IPS-18a (cell line): ENCODE data around the gene EDEM2.
A peak's percentile ranks its signal among the peaks of the same experiment; 100 is the strongest.
"Not testable (repeated sequence)": the region's sequence is repeated elsewhere in the genome, so short reads cannot be mapped to it uniquely, and the experiment has no call there.

Experiments
- H3K27ac ChIP-seq: one replicate; pipeline ENCODE4 v1.5.1; 2013; ENCODE audit warnings: low read length
- H3K27me3 ChIP-seq: one replicate; pipeline ENCODE4 v1.6.1; 2013; ENCODE audit warnings: mild to moderate bottlenecking, low read length; ENCODE audit not compliant: control insufficient read depth, insufficient read depth
- H3K36me3 ChIP-seq: one replicate; pipeline ENCODE4 v1.6.1; 2013; ENCODE audit warnings: low read depth, low read length; ENCODE audit not compliant: control insufficient read depth
- H3K4me1 ChIP-seq: one replicate; pipeline ENCODE4 v1.6.1; 2013; ENCODE audit warnings: low read depth, low read length; ENCODE audit not compliant: control insufficient read depth
- H3K4me3 ChIP-seq: one replicate; pipeline ENCODE4 v1.5.1; 2013; ENCODE audit warnings: low read length
- H3K9ac ChIP-seq: one replicate; pipeline ENCODE4 v1.6.1; 2013; ENCODE audit warnings: mild to moderate bottlenecking, low read length, moderate library complexity
- H3K9me3 ChIP-seq: one replicate; pipeline ENCODE4 v1.6.1; 2013; ENCODE audit warnings: low read depth, low read length; ENCODE audit not compliant: control insufficient read depth

EDEM2 gene

GRCh38 chr20:35166242-35166830 is 19.2 kb upstream of the EDEM2 start:
- Histone ChIP-seq H3K9ac (no peak overlapping the region), H3K4me1 (peaks cover 11% of the 10 kb centered on the region), H3K4me3 (no peak overlapping the region), H3K9me3 (no peaks in the 10 kb centered on the region), H3K36me3 (no peaks in the 10 kb centered on the region), H3K27ac (no peak overlapping the region), H3K27me3 (no peaks in the 10 kb centered on the region)

DNA sequence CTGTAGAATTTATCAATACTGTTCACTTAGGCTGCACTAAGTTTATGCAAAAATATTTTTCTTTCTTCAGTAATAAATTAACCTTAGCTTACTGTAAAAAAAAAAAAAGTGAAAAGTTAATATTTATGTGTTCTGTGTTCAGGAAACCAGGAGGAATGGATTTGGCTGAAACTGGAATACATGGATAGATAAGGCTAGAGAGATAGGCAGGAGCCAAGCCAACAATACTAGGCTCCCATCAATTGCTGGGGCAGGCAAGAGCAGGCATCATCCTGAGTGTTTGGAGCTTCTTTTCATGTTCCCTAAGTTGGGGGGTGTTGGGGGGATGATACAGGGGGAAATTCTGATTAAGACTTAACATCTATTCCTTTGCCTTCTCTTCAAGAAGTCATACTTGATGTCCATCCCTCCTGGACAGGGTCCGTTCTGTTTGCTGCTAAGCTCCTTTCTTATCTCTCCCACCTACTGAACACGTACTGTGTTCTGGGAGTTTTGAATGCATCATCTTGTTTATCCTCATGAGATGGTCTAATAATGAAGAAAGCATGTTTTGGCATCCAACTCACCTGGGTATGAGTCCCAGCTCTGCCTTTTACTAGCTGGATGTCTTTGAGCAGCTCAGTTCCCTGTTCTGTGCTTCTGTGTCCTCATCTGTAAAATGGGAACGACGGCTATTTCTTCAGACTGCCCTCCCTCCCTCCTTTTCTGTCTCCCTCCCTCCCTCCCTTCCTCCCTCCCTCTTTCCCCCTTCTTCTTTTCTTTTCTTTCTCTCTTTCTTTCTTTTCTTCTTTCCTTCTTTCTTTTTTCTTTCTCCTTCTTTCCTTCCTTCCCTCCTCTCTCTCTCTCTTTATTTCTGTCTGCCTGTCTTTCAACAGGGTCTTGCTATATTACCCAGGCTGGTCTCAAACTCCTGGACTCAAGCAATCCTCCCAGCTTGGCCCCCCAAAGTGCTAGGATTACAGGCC is 18.4 kb upstream of the EDEM2 start:
- Histone ChIP-seq H3K27ac (no peak overlapping the region), H3K27me3 (no peaks in the 10 kb centered on the region), H3K9ac (no peak overlapping the region), H3K36me3 (no peaks in the 10 kb centered on the region), H3K9me3 (no peaks in the 10 kb centered on the region), H3K4me1 (peaks cover 7% of the 10 kb centered on the region), H3K4me3 (no peak overlapping the region)

DNA sequence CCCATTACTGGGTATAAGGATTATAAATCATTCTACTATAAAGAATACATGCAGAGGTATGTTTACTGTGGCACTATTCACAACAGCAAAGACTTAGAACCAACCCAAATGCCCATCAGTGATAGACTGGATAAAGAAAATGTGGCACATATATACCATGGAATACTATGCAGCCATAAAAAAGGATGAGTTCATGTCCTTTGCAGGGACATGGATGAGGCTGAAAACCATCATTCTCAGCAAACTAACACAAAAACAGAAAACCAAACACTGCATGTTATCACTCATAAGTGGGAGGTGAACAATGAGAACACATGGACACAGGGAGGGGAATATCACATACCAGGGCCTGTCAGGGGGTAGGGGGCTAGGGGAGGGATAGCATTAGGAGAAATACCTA is 17.4 kb upstream of the EDEM2 start:
- H3K4me3 ChIP-seq, H3K9ac ChIP-seq, H3K27me3 ChIP-seq, H3K27ac ChIP-seq, H3K36me3 ChIP-seq, H3K9me3 ChIP-seq, H3K4me1 ChIP-seq: not testable (repeated sequence)

DNA sequence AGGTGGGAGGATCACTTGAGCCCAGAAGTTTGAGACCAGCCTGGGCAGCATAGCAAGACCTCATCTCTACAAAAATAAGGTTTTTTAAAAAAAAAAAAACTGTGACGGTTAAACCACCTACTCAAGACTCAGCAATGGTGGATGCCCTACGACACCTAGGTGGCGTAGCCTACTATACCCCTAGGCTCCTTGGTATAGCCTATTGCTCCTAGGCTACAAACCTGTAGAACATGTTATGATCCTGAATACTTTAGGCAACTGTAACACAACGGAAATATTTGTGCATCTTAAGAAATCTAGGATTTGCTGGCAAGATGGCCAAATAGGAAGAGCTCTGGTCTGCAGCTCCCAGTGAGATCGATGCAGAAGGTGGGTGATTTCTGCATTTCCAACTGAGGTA is 13.2 kb upstream of the EDEM2 start:
- H3K9me3 ChIP-seq, H3K27ac ChIP-seq, H3K36me3 ChIP-seq, H3K9ac ChIP-seq, H3K4me3 ChIP-seq, H3K4me1 ChIP-seq, H3K27me3 ChIP-seq: not testable (repeated sequence)

GRCh38 chr20:35156978-35157377 is 9.8 kb upstream of the EDEM2 start:
- Histone ChIP-seq H3K27ac (no peak overlapping the region), H3K4me3 (no peak overlapping the region), H3K27me3 (no peaks in the 10 kb centered on the region), H3K9ac (no peak overlapping the region), H3K4me1 (no peaks in the 10 kb centered on the region), H3K36me3 (no peaks in the 10 kb centered on the region), H3K9me3 (no peaks in the 10 kb centered on the region)

GRCh38 chr20:35155936-35156335 is 8.8 kb upstream of the EDEM2 start:
- H3K27me3 ChIP-seq, result no peaks in the 10 kb centered on the region
- H3K27ac ChIP-seq, result no peak overlapping the region
- H3K4me3 ChIP-seq, result no peak overlapping the region
- no peak overlapping the region for H3K9ac ChIP-seq
- no peaks in the 10 kb centered on the region for H3K9me3 ChIP-seq
- no peaks in the 10 kb centered on the region for H3K36me3 ChIP-seq
- no peaks in the 10 kb centered on the region for H3K4me1 ChIP-seq

DNA sequence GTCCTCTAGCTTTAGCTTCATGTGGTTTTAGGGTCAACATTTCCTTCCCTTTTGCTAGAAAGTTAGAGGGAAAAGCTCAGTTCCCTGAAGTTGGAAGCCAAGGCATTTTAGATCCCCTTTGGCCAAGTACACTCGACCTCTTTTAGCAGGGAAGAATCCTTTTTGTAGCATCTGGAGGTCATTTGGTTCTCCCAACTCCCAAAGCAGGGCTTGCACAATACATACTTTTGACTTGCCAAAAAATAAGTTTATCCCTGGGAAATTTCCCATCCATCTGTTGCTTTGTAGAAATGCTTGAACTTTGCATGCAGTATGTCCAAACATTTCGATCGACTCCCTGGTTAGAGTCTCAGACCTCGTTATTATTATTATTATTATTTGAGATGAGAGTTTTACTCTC is 4.6 kb upstream of the EDEM2 start:
- Histone ChIP-seq H3K27me3 (no peaks in the 10 kb centered on the region), H3K36me3 (no peaks in the 10 kb centered on the region), H3K9ac (no peak overlapping the region)

GRCh38 chr20:35150846-35151579 is 3.9 kb upstream of the EDEM2 start:
- Histone ChIP-seq H3K27me3 (no peaks in the 10 kb centered on the region), H3K27ac (no peak overlapping the region), H3K9me3 (no peaks in the 10 kb centered on the region), H3K9ac (no peak overlapping the region), H3K4me3 (no peak overlapping the region), H3K4me1 (peaks cover 6% of the 10 kb centered on the region), H3K36me3 (no peaks in the 10 kb centered on the region)

More for the DNA sequence above, 4.6 kb upstream of the EDEM2 start:
- H3K4me1 ChIP-seq, result peaks cover 6% of the 10 kb centered on the region
- H3K9me3 ChIP-seq, result no peaks in the 10 kb centered on the region
- H3K27ac ChIP-seq, result no peak overlapping the region
- no peak overlapping the region for H3K4me3 ChIP-seq

GRCh38 chr20:35147575-35148071 is 487 bp upstream of the EDEM2 start:
- Histone ChIP-seq H3K9ac (peak overlapping the region; percentile 39), H3K4me3 (peak overlapping the region; percentile 59)
- not testable (repeated sequence) for H3K4me1 ChIP-seq, H3K27me3 ChIP-seq, H3K9me3 ChIP-seq, H3K36me3 ChIP-seq, H3K27ac ChIP-seq

- H3K36me3 ChIP-seq, result peaks cover 8% of the 10 kb centered on the region
- no peaks in the 10 kb centered on the region for H3K27me3 ChIP-seq
- peak overlapping the region; percentile 26 for H3K9ac ChIP-seq
- H3K27ac ChIP-seq, result no peak overlapping the region
- peaks cover 6% of the 10 kb centered on the region for H3K4me1 ChIP-seq
- H3K9me3 ChIP-seq, result no peaks in the 10 kb centered on the region
- peak overlapping the region; percentile 59 for H3K4me3 ChIP-seq
Measured at GRCh38 chr20:35146299-35146919, 727 bp downstream of the EDEM2 start.

DNA sequence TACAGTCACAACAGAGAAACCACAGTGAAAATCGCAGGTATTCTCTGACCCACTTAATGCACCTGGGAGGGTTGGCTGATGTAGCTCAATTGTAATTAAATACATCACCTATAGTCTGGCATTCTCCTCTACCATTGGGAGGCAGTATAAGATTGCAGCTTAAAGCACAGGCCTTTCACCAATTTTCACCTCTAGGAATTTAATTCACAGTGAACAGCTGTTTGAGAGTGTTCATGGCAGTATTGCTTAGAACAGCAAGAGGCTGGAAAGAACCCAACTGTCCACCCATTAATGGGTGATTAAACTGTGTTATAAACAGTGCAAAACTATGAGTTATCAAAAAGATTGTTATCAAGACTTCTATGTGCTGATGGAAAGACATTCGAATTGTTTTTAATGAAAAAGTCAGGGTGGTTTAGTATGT is 2.0 kb downstream of the EDEM2 start:
- Histone ChIP-seq H3K9ac (no peak overlapping the region), H3K27ac (no peak overlapping the region), H3K4me3 (no peak overlapping the region), H3K9me3 (no peaks in the 10 kb centered on the region), H3K27me3 (no peaks in the 10 kb centered on the region), H3K4me1 (peaks cover 6% of the 10 kb centered on the region), H3K36me3 (peaks cover 13% of the 10 kb centered on the region)
